ENCODE data around the gene MYO1D.
A peak's percentile ranks its signal among the peaks of the same experiment; 100 is the strongest.

Gene MYO1D

GRCh38 chr17:32604966-32605365 is 272.0 kb downstream of the MYO1D start:
- no peak for TF ChIP-seq CTCF (conservative IDR thresholded peaks at IDR 0.05; ENCODE audit: low read depth, low read length)

DNA sequence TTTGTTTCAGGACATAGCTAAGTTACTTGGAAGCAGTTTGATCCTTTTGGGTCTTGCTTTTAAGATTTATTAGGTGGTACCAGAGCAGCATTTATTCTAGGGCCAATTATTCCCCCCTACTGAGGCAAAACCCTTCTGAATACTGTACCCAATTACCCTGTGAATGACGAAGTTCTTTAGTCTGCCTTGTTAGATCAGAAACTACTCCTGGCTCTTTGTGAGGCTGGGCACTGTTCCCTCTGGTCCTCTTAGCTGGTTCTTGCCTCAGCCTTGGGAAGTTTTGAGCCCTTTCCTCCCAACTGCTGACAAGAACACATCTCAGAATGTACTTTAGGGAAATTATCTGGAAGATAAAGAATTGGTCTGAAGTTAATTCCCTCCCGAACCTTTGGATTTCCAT is 274.5 kb downstream of the MYO1D start:
- no peak for DNase-seq (ENCODE audit: low read depth)
- no peak for TF ChIP-seq CTCF (conservative IDR thresholded peaks at IDR 0.05; ENCODE audit: low read depth, low read length)
- no peak overlapping the region for H3K4me3 ChIP-seq (ENCODE audit: low read length)

More at GRCh38 chr17:32604966-32605365, 272.0 kb downstream of the MYO1D start:
- DNase-seq (ENCODE audit: low read depth), result no peak
- no peak overlapping the region for H3K4me3 ChIP-seq (ENCODE audit: low read length)

DNA sequence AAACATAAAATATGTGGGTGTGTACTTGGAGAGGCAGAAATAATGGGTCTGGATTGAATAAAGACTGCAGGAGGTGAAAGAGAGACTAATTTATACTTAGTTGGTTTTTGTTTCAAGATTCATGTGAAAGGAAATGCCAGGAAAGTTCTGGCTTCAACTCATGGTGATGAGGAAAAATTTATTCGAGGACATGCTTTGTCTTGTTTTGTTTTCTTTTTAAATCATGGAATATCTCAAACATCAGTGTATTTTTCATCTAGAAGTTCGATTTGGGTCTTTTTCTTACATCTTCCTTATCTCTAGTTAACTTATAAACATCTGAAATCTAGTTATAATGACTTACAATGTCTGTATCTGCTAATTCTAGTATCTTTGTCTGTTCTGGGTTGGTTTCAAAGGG is 275.1 kb downstream of the MYO1D start:
- H3K4me3 ChIP-seq (ENCODE audit: low read length), result no peak overlapping the region
- no peak for TF ChIP-seq CTCF (conservative IDR thresholded peaks at IDR 0.05; ENCODE audit: low read depth, low read length)
- no peak for DNase-seq (ENCODE audit: low read depth)

DNA sequence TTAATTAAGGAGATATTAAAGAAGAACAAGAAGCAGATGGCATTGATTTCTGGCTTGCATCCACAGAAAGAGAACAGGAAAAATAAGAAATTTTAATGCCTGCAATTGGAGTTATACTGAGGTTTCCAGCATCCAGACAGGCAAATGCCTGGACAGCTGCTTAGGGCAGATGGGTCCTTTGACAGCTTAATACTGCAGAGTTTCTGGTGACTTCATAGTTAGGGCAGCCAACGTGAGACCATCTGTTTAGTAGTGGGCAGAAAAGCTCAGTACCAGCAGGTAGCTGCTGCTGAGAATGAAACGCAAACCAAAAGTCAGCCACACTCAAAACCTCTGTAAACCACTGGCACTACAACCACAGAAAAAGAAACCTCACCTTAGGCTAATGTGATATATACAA is 280.3 kb downstream of the MYO1D start:
- TF ChIP-seq CTCF (conservative IDR thresholded peaks at IDR 0.05; ENCODE audit: low read depth, low read length), result no peak
- no peak for DNase-seq (ENCODE audit: low read depth)
- H3K4me3 ChIP-seq (ENCODE audit: low read length), result no peak overlapping the region

- DNase-seq (ENCODE audit: low read depth), result no peak
- no peak for TF ChIP-seq CTCF (conservative IDR thresholded peaks at IDR 0.05; ENCODE audit: low read depth, low read length)
These were observed 280.7 kb downstream of the MYO1D start for GRCh38 chr17:32596206-32596605.

GRCh38 chr17:32593003-32593402 is 283.9 kb downstream of the MYO1D start:
- no peak for DNase-seq (ENCODE audit: low read depth)
- H3K4me3 ChIP-seq (ENCODE audit: low read length), result no peak overlapping the region
- peak; percentile 10 for TF ChIP-seq CTCF (conservative IDR thresholded peaks at IDR 0.05; ENCODE audit: low read depth, low read length)

More at GRCh38 chr17:32596206-32596605, 280.7 kb downstream of the MYO1D start:
- H3K4me3 ChIP-seq (ENCODE audit: low read length), result no peak overlapping the region

GRCh38 chr17:32591405-32591804 is 285.5 kb downstream of the MYO1D start:
- no peak for TF ChIP-seq CTCF (conservative IDR thresholded peaks at IDR 0.05; ENCODE audit: low read depth, low read length)
- no peak overlapping the region for H3K4me3 ChIP-seq (ENCODE audit: low read length)
- DNase-seq (ENCODE audit: low read depth), result no peak
